ENCODE results near the gene DCBLD2.
"Not testable (repeated sequence)": the region's sequence is repeated elsewhere in the genome, so short reads cannot be mapped to it uniquely, and the experiment has no call there.

The DCBLD2 gene

GRCh38 chr3:98831060-98831459 lies 70.4 kb downstream of the DCBLD2 start:
- DNase-seq (ENCODE audit: low read depth in 2 of 2): not testable (repeated sequence)

- DNase-seq (ENCODE audit: low read depth in 2 of 2): no peak
These were observed 72.2 kb downstream of the DCBLD2 start for GRCh38 chr3:98829246-98829832.

- DNase-seq (ENCODE audit: low read depth in 2 of 2): no peak
These were observed 74.1 kb downstream of the DCBLD2 start for GRCh38 chr3:98827221-98827920.

GRCh38 chr3:98826126-98826525 lies 75.4 kb downstream of the DCBLD2 start:
- DNase-seq (ENCODE audit: low read depth in 2 of 2): no peak

GRCh38 chr3:98824256-98824655 lies 77.2 kb downstream of the DCBLD2 start:
- no peak for DNase-seq (ENCODE audit: low read depth in 2 of 2)

- DNase-seq (ENCODE audit: low read depth in 2 of 2): no peak
These were observed 77.7 kb downstream of the DCBLD2 start for GRCh38 chr3:98823791-98824190.

- DNase-seq (ENCODE audit: low read depth in 2 of 2): peak in 1 of 2 experiments; percentile 14
These were observed 80.4 kb downstream of the DCBLD2 start for GRCh38 chr3:98821063-98821462.

- DNase-seq (ENCODE audit: low read depth in 2 of 2): peak; percentile 40 to 43
These were observed 83.9 kb downstream of the DCBLD2 start for GRCh38 chr3:98817547-98818041.

GRCh38 chr3:98814817-98815420 lies 86.6 kb downstream of the DCBLD2 start:
- DNase-seq (ENCODE audit: low read depth in 2 of 2): peak; percentile 37 to 47

GRCh38 chr3:98812851-98813374 lies 88.6 kb downstream of the DCBLD2 start:
- peak in 1 of 2 experiments; percentile 20 for DNase-seq (ENCODE audit: low read depth in 2 of 2)

GRCh38 chr3:98811048-98811447 lies 90.4 kb downstream of the DCBLD2 start:
- no peak for DNase-seq (ENCODE audit: low read depth in 2 of 2)

GRCh38 chr3:98809557-98809956 lies 91.9 kb downstream of the DCBLD2 start:
- DNase-seq (ENCODE audit: low read depth in 2 of 2): no peak

- no peak for DNase-seq (ENCODE audit: low read depth in 2 of 2)
These were observed 93.4 kb downstream of the DCBLD2 start for GRCh38 chr3:98808071-98808470.

- DNase-seq (ENCODE audit: low read depth in 2 of 2): no peak
These were observed 93.9 kb downstream of the DCBLD2 start for GRCh38 chr3:98807561-98807960.

GRCh38 chr3:98807011-98807410 lies 94.5 kb downstream of the DCBLD2 start:
- no peak for DNase-seq (ENCODE audit: low read depth in 2 of 2)

- DNase-seq (ENCODE audit: low read depth in 2 of 2): no peak
These were observed 95.0 kb downstream of the DCBLD2 start for GRCh38 chr3:98806521-98806920.

- no peak for DNase-seq (ENCODE audit: low read depth in 2 of 2)
These were observed 95.9 kb downstream of the DCBLD2 start for GRCh38 chr3:98805571-98805970.

- no peak for DNase-seq (ENCODE audit: low read depth in 2 of 2)
These were observed 100.3 kb downstream of the DCBLD2 start for GRCh38 chr3:98801043-98801747.

GRCh38 chr3:98800401-98800800 lies 101.1 kb downstream of the DCBLD2 start:
- DNase-seq (ENCODE audit: low read depth in 2 of 2): no peak

- no peak for DNase-seq (ENCODE audit: low read depth in 2 of 2)
These were observed 102.0 kb downstream of the DCBLD2 start for GRCh38 chr3:98799479-98799878.

GRCh38 chr3:98798820-98799219 lies 102.7 kb downstream of the DCBLD2 start:
- DNase-seq (ENCODE audit: low read depth in 2 of 2): no peak

GRCh38 chr3:98797905-98798304 lies 103.6 kb downstream of the DCBLD2 start:
- DNase-seq (ENCODE audit: low read depth in 2 of 2): no peak
